Measurements from ENCODE around the gene TRIM47.

The TRIM47 gene

DNA sequence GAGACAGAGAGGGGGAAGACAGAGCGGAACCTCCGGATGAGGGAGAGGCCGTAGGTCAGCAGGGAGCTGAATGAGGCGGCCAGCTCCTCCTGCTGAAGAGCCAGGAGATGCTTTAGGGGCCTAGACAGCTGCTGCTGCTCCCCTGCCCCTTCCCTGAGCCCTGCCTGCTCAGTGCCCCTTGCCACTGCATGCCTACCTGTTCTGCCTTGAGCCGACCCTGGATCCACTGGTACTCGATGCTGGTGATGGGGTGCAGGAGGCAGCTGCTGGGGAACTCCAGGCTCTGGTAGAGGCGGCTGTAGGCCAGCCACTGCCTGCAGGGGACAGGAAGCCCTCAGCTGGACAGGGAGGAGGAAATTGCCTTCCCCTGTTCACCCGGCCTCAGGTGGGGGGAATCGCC, 41.8 kb downstream of the TRIM47 start:
- TF ChIP-seq POLR2AphosphoS5 (IDR thresholded peaks at IDR 0.05; ENCODE audit: low read depth, low read length) (no peak), TAF1 (IDR thresholded peaks at IDR 0.05; ENCODE audit: borderline replicate concordance, low read depth, low read length) (no peak), POLR2A (IDR thresholded peaks at IDR 0.05; ENCODE audit: low read depth, low read length) (no peak)
- DNase-seq (ENCODE audit: insufficient read length): no peak
- FAIRE-seq: no peak

DNA sequence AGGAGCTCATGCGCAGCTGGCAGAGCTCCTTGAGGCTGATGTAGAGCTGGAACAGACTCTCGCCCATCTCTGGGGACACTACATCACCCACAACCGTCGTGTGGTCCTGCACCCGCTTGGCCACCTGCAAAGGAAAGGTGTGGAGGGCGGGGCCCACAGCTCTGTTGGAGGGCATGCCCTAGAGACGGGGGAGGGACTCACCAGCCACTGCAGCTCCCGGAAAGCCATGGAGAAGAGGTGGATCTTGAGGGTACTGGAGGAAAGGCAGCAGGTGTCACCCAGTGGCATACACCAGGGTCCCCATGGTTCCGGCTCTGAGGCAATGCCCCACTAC, 42.8 kb downstream of the TRIM47 start:
- DNase-seq (ENCODE audit: insufficient read length): no peak
- TF ChIP-seq TAF1 (IDR thresholded peaks at IDR 0.05; ENCODE audit: borderline replicate concordance, low read depth, low read length) (no peak), POLR2A (IDR thresholded peaks at IDR 0.05; ENCODE audit: low read depth, low read length) (no peak), POLR2AphosphoS5 (IDR thresholded peaks at IDR 0.05; ENCODE audit: low read depth, low read length) (no peak)
- FAIRE-seq: no peak

DNA sequence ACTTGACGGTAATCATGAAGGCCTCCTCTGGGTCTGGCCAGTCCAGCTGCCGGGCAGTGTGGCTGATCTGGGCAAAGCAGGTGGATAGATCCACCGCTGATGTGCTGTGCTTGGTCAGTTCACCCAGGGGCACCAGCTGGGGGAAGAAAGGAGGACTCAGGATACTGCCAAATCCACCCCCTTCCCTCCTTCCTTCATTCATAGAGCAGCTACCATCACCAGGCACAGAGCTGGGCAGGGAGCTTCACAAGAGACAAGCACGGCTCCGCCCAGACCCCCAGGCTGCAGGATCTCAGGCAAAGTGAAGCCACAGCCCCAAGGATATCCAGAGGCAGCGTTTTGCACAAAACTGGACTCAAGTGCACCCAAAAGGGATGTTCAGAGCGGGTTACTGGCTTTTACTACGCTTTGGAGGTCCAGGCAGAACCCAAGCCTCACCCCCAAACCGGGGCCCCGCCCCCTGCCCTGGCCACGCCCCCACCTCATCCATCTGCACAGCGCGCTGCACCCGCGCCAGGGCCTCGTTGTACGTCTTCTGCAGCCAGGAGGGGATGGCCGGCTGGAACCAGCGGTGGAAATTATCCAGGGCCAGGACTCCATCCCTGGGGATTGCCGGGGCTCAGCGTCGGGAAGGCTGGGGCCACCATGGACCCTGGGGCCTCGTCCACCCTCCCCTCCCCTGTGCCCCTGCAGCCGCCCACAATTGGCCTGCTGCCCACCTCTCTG, 43.3 kb downstream of the TRIM47 start:
- no peak for DNase-seq (ENCODE audit: insufficient read length)
- FAIRE-seq: no peak

DNA sequence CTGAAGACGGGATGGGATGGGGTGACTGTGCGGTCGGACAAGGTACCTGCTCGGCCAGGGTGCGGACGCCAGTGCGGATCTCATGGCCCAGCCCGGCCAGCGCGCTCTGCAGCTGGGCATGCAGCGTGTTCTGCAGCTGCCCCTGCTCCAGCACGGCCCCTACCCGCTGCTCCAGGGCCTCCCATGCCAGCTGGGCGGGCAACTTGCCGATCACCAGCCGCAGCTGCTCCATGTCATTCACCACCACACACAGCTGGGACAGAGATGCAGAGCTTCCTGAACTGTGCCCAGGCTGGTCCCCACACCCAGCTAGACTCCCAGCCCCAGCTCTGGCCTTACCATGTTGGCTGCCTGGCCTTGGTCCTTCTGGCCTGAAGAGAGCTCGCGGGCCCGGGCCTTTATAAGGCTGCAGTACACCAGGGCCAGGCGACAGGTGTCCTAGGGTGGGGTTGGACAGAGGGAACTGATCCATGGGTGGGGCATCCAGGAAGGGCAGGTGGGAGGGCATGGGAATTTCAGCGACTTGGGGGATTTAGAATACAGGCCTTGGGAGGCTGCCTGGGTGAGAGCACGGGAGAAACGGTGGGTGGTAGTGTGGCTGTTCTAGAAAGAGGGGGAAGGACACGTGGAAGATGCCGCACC, 44.0 kb downstream of the TRIM47 start:
- no peak for TF ChIP-seq POLR2AphosphoS5 (IDR thresholded peaks at IDR 0.05; ENCODE audit: low read depth, low read length)
- no peak for TF ChIP-seq POLR2A (IDR thresholded peaks at IDR 0.05; ENCODE audit: low read depth, low read length)
- TF ChIP-seq TAF1 (IDR thresholded peaks at IDR 0.05; ENCODE audit: borderline replicate concordance, low read depth, low read length): no peak
- DNase-seq (ENCODE audit: insufficient read length): no peak
- no peak for FAIRE-seq

More for the DNA sequence above, 43.3 kb downstream of the TRIM47 start:
- TF ChIP-seq POLR2A (IDR thresholded peaks at IDR 0.05; ENCODE audit: low read depth, low read length): no peak

DNA sequence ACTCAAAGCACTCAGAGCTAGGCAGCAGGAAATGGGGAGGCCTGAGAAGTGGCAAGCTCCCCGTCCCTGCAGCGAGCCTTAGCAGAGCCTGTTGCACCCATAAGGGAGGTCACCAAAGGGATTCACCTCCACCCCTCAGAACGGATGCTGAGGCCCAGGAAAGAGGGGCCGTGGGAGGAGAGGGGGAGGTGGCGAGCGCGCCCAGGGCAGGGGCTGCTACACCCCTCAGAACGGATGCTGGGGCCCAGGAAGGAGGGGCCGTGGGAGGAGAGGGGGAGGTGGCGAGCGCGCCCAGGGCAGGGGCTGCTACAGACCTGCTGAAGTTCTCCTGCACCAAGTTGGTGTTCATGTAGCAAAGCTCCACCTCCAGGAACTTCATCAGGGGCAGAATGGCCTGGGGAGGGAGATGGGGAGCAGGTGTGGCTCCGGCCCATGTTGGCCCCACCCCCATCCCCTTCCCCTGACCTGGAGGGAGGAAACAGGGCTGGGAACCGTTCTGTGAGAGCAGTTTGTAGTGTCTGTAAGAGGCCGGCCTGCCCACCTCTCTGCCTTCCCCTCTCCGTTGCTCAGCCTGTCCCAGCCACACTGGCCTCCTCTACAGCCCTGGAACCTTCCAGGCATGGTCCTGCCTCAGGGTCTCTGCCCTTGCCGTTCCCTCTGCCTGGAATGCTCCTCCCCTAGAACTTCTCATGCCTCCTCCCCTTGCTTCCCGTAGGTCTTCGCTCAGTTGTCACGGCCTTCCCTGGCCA, 45.6 kb downstream of the TRIM47 start:
- FAIRE-seq (no peak), DNase-seq (ENCODE audit: insufficient read length) (no peak)
- TF ChIP-seq TAF1 (IDR thresholded peaks at IDR 0.05; ENCODE audit: borderline replicate concordance, low read depth, low read length) (no peak), POLR2A (IDR thresholded peaks at IDR 0.05; ENCODE audit: low read depth, low read length) (no peak), POLR2AphosphoS5 (IDR thresholded peaks at IDR 0.05; ENCODE audit: low read depth, low read length) (no peak)

DNA sequence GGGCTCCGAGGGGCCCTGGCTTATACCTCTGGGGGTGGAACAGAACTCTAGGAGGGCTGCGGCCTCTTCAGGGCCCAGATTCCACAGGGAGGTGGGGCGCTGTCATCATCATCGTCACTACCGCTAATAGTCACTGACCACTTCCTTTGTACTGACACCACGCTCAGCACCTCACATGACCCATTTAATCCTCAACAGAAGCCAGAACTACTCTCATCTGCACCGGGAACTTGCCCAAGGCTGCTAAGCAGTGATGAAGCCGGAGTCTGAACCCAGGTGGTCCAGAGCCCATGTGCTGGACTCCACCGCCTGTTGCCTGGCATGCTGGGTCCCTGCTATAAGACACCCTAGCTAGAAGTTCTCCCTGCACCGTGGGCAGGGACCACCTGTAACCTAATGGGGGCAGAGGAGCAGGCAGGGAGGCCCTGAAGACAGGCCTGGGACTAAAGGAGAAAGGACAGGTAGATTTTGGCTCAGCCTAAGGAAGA, 46.2 kb downstream of the TRIM47 start:
- DNase-seq (ENCODE audit: insufficient read length): no peak
- TF ChIP-seq POLR2AphosphoS5 (IDR thresholded peaks at IDR 0.05; ENCODE audit: low read depth, low read length): no peak

DNA sequence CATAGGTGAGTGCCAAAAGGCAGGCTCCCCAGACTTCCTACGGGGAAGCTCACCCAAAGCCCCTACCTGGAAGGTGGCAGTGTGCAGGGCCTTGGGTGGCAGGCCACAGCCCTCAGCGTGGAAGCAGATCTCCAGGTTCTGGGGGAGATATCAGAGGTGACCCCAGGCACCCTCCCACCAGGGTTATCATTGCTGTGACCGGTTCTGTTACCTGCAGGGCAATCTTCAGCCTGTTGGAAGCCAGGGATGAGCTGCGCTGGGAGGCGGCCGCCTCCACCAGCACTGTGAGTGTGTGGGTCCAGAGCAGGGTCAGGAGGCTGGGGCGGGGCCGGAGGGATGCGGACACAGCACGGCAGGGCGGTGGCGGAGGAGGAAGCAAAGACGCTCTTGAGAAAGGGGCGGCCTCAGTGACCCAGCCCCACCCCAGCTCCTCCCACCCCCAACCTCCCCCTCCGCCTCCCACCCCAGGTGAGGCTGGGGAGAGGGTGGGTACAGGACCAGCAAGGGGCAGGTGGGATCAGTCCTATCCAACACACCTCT, 47.3 kb downstream of the TRIM47 start:
- TF ChIP-seq TAF1 (IDR thresholded peaks at IDR 0.05; ENCODE audit: borderline replicate concordance, low read depth, low read length): no peak
- TF ChIP-seq POLR2AphosphoS5 (IDR thresholded peaks at IDR 0.05; ENCODE audit: low read depth, low read length): no peak
- FAIRE-seq (no peak), DNase-seq (ENCODE audit: insufficient read length) (no peak)

More for the DNA sequence above, 46.2 kb downstream of the TRIM47 start:
- no peak for FAIRE-seq

DNA sequence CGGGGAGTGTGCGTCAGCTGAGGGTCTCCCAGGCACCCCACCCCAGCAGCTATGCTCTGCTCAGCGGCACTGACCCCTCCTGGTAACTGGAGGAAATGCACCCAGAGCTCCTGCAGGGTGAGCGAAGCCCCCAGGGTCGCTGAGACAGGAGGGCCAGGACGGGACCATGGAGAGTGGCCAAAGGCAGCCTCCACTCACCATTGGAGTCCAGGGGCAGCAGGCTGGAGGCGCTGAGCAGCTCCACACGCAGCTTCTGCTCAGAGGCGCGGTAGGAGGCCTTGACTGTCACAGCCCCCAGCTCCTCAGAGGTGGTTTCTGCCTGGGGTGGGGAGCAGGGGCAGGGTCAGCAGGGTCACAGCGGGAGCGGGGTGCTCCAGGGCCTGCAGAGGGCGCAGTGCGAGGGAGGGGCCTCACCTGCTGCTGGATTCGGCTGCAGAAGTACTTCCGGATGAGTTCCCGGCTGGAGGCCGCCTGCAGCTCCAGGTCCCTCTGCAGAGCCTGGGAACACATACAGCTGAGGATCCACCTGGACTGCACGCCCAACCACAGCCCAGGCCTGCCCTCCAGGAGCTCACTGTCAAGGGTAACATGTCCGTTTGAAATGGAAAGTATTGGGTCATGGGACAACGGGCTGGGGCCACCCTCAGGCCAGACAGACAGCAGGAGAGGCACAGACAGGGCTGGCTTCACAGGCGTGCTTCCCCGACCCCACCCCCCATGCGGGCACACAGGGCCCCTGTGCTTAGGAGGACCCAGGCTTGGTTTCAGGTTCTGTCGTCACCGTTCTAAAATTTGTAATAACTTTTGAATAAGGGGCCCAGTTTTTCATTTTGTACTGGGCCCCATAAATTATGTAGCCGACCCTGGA, 48.0 kb downstream of the TRIM47 start:
- FAIRE-seq: no peak
- TF ChIP-seq TAF1 (IDR thresholded peaks at IDR 0.05; ENCODE audit: borderline replicate concordance, low read depth, low read length) (no peak), POLR2AphosphoS5 (IDR thresholded peaks at IDR 0.05; ENCODE audit: low read depth, low read length) (no peak), POLR2A (IDR thresholded peaks at IDR 0.05; ENCODE audit: low read depth, low read length) (no peak)
- no peak for DNase-seq (ENCODE audit: insufficient read length)

DNA sequence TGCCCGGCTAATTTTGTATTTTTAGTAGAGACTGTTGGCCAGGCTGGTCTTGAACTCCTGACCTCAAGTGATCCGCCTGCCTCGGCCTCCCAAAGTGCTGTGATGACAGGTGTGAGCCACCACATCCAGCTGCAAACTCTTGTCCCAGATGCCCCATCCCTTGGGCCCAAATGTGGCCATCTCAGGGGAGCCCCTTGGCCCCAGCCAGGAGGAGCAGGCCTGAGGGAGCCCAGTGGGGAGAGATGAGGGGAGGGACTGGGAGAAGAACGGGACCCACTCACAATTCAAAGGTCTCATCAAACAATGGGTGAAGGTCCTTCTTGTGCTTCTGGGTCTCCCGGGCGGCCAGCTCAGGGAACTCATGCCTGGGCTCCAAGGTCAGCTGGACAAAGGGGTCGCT, 48.6 kb downstream of the TRIM47 start:
- FAIRE-seq: no peak
- no peak for TF ChIP-seq TAF1 (IDR thresholded peaks at IDR 0.05; ENCODE audit: borderline replicate concordance, low read depth, low read length)
- no peak for TF ChIP-seq POLR2A (IDR thresholded peaks at IDR 0.05; ENCODE audit: low read depth, low read length)
- no peak for TF ChIP-seq POLR2AphosphoS5 (IDR thresholded peaks at IDR 0.05; ENCODE audit: low read depth, low read length)
- DNase-seq (ENCODE audit: insufficient read length): no peak

DNA sequence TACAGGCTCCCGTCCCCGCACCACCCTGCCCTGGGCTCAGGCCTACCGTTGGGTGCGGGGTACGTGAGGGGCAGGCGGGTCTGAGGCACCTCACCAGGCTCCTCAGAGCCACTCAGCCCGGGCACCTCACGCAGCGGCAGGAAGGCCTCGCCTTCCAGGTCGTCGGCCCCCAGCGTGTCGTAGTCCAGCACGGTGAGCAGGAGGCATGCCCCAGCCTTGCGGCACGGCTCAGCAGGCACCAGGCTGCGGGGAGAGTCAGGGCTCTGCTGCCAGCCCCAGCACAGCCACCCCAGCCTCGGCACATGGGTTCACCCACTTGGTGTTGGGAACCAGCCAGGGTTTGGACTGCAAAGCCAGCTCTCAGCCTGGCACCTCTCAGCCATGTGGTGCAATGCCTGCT, 49.6 kb downstream of the TRIM47 start:
- FAIRE-seq (no peak), DNase-seq (ENCODE audit: insufficient read length) (no peak)
- TF ChIP-seq POLR2AphosphoS5 (IDR thresholded peaks at IDR 0.05; ENCODE audit: low read depth, low read length) (no peak), TAF1 (IDR thresholded peaks at IDR 0.05; ENCODE audit: borderline replicate concordance, low read depth, low read length) (no peak), POLR2A (IDR thresholded peaks at IDR 0.05; ENCODE audit: low read depth, low read length) (no peak)

DNA sequence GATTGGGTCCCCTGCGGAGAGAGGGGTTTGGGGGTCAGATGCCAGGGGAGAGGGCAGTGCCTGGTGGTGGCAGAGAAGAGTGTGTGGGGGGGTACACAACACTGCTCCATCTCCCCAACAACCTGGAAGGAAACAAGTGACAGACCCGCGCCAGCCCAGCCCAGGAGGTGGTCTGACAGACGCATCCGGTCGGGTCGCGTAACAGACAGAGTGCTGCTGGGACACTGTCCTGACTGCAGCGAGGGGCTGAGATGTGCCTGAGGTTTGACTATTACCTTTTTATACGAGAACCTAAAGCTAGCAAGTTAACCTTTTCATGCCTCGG, 50.3 kb downstream of the TRIM47 start:
- FAIRE-seq (no peak), DNase-seq (ENCODE audit: insufficient read length) (no peak)

More for the DNA sequence above, 50.3 kb downstream of the TRIM47 start:
- TF ChIP-seq TAF1 (IDR thresholded peaks at IDR 0.05; ENCODE audit: borderline replicate concordance, low read depth, low read length): no peak
- no peak for TF ChIP-seq POLR2AphosphoS5 (IDR thresholded peaks at IDR 0.05; ENCODE audit: low read depth, low read length)
- no peak for TF ChIP-seq POLR2A (IDR thresholded peaks at IDR 0.05; ENCODE audit: low read depth, low read length)
